Neuronal stem cell (in vitro differentiated cells): ENCODE measurements around the gene GPATCH8.

Experiments
- DNase-seq: peaks from one replicate; pipeline ENCODE4 v3.0.0-alpha.2; 2013; ENCODE audit warnings: low spot score
- H2AFZ ChIP-seq: one replicate; pipeline ENCODE4 v1.6.1; 2013; ENCODE audit warnings: mild to moderate bottlenecking, low read length, inconsistent platforms
- H2AK5ac ChIP-seq: 2 replicates; pipeline ENCODE4 v1.6.1; 2013; ENCODE audit warnings: low read depth, mild to moderate bottlenecking, inconsistent platforms, low read length, moderate library complexity, mixed read lengths
- H2BK120ac ChIP-seq: 2 replicates; pipeline ENCODE4 v1.6.1; 2013; ENCODE audit warnings: low read depth, mild to moderate bottlenecking, inconsistent platforms, low read length, moderate library complexity, mixed read lengths
- H2BK12ac ChIP-seq: one replicate; pipeline ENCODE4 v1.6.1; 2013; ENCODE audit warnings: low read length, inconsistent platforms
- H2BK15ac ChIP-seq: 2 replicates; pipeline ENCODE4 v1.6.1; 2013; ENCODE audit warnings: mild to moderate bottlenecking, low read length, inconsistent platforms, mixed read lengths
- H2BK5ac ChIP-seq: one replicate; pipeline ENCODE4 v1.6.1; 2013; ENCODE audit warnings: inconsistent platforms, mild to moderate bottlenecking, low read length, moderate library complexity
- H3K14ac ChIP-seq: one replicate; pipeline ENCODE4 v1.6.1; 2013; ENCODE audit warnings: low read length, inconsistent platforms
- H3K18ac ChIP-seq: 2 replicates; pipeline ENCODE4 v1.6.1; 2013; ENCODE audit warnings: low read length, inconsistent platforms
- H3K23ac ChIP-seq: 2 replicates; pipeline ENCODE4 v1.6.1; 2013; ENCODE audit warnings: low read depth, mild to moderate bottlenecking, mixed read lengths, low read length, inconsistent platforms; ENCODE audit not compliant: poor library complexity
- H3K27ac ChIP-seq: replicated peaks from 3 replicates; pipeline ENCODE4 v1.5.1; 2013; ENCODE audit warnings: low read length, inconsistent platforms
- H3K27me3 ChIP-seq, 3 experiments: 2 replicates each; pipeline ENCODE4 v1.6.1; 2013; ENCODE audit warnings: low read length in 3 of 3, mild to moderate bottlenecking in 2 of 3, inconsistent platforms in 1 of 3, low read depth in 1 of 3, mixed read lengths in 1 of 3, moderate library complexity in 1 of 3; ENCODE audit not compliant: control insufficient read depth in 3 of 3, insufficient read depth in 3 of 3
- H3K36me3 ChIP-seq, 2 donors: replicated peaks in 1 of 2; 2 replicates each; pipeline ENCODE4 v1.6.1; 2013; ENCODE audit warnings: low read length in 2 of 2; ENCODE audit not compliant: control insufficient read depth in 2 of 2, insufficient read depth in 2 of 2
- H3K4ac ChIP-seq: 2 replicates; pipeline ENCODE4 v1.6.1; 2013; ENCODE audit warnings: inconsistent platforms, mild to moderate bottlenecking, low read length, moderate library complexity
- H3K4me1 ChIP-seq, 2 donors: 1 replicate in 1 of 2; 2 replicates in 1 of 2; pipeline ENCODE4 v1.6.1; 2013; ENCODE audit warnings: low read length in 2 of 2, low read depth in 1 of 2; ENCODE audit not compliant: control insufficient read depth in 2 of 2, insufficient read depth in 1 of 2
- H3K4me2 ChIP-seq: one replicate; pipeline ENCODE4 v1.6.1; 2013; ENCODE audit warnings: mild to moderate bottlenecking, low read length, inconsistent platforms; ENCODE audit not compliant: insufficient read depth, poor library complexity, severe bottlenecking
- H3K4me3 ChIP-seq, 2 donors: 2 replicates each; pipeline ENCODE4 v1.5.1; 2013; ENCODE audit warnings: low read length in 2 of 2, mild to moderate bottlenecking in 2 of 2, inconsistent platforms in 1 of 2, moderate library complexity in 1 of 2
- H3K79me1 ChIP-seq: one replicate; pipeline ENCODE4 v1.6.1; 2013; ENCODE audit warnings: low read depth, mild to moderate bottlenecking, inconsistent platforms, low read length, moderate library complexity
- H3K9ac ChIP-seq: one replicate; pipeline ENCODE4 v1.6.1; 2013; ENCODE audit warnings: mild to moderate bottlenecking, low read depth, low read length, inconsistent platforms; ENCODE audit not compliant: poor library complexity
- H3K9me3 ChIP-seq, 2 donors: replicated peaks in 1 of 2; 2 replicates each; pipeline versions ENCODE3 to v1.6.1; 2013; ENCODE audit warnings: low read length in 2 of 2, mild to moderate bottlenecking in 2 of 2, inconsistent platforms in 1 of 2, low read depth in 1 of 2, mixed read lengths in 1 of 2, moderate library complexity in 1 of 2; ENCODE audit not compliant: control insufficient read depth in 2 of 2, insufficient read depth in 1 of 2
- H4K8ac ChIP-seq: one replicate; pipeline ENCODE4 v1.6.1; 2013; ENCODE audit warnings: low read depth, mild to moderate bottlenecking, inconsistent platforms, low read length, moderate library complexity
- H4K91ac ChIP-seq: one replicate; pipeline ENCODE4 v1.6.1; 2013; ENCODE audit warnings: low read length, low read depth, mild to moderate bottlenecking, inconsistent platforms; ENCODE audit not compliant: poor library complexity
- WGBS, 2 donors: extraction: QIAGEN DNeasy Blood & Tissue Kit; methylation state at CpG; one replicate each; pipeline ENCODE4 v1.1.7; 2013; ENCODE audit warnings: missing lambda C conversion rate in 2 of 2, mixed read lengths in 1 of 2; ENCODE audit not compliant: insufficient read length in 2 of 2, insufficient replicate concordance in 1 of 2; ENCODE audit errors: extremely low coverage in 2 of 2; 5-methylcytosine and 5-hydroxymethylcytosine counted together

Gene GPATCH8

DNA sequence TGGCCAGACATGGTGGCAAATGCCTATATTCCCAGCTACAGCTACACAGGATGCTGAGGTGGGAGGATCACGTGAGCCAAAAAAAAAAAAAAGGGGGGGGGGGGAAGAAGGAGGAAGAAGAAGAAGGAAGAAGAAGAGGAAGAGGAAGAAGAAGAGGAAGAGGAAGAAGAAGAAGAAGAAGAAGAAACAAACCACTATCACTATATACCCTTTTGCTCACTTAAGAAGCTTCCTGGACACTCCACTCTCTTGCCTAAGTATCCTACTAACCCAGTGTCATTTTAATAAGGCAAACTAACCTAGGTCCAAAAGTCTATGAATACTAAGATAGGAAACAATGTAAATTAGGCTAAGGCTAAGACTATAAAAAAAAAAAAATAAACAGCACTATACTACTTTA is 54.8 kb downstream of the GPATCH8 start:
- Histone ChIP-seq H3K27me3 (no peaks in the 10 kb centered on the region), H2BK15ac (no peak overlapping the region)
- no CpG with 5 or more reads among the region's 1 CpG for WGBS, 2 donors

DNA sequence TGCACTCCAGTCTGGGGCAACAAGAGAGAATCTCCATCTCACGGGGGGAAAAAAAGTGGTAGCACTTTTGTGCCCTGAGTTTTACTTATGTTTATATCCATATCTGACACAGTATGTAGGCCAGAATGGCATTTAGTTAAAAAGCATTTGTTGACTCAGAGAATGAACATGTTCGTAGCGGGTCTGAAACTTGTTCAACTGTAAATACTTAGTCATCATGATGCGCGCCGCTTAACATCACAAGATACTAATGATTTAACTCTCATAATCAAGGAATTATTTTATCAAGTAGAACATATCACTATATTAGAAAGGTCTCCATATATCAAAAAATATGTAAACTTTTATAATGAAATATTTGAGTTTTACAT is 58.5 kb downstream of the GPATCH8 start:
- no peak overlapping the region for H3K4me2 ChIP-seq
- no peak overlapping the region for H2AK5ac ChIP-seq
- no peak overlapping the region for H4K8ac ChIP-seq
- no peak overlapping the region for H3K18ac ChIP-seq
- H2BK120ac ChIP-seq, result no peak overlapping the region
- no peak overlapping the region for H3K9ac ChIP-seq
- H3K23ac ChIP-seq, result no peak overlapping the region
- no peak overlapping the region for H2BK5ac ChIP-seq
- H3K4ac ChIP-seq, result no peak overlapping the region
- no CpG with 5 or more reads among the region's 6 CpGs for WGBS, 2 donors
- no peak overlapping the region for H4K91ac ChIP-seq
- no peaks in the 10 kb centered on the region for H3K9me3 ChIP-seq
- no peak overlapping the region for H2AFZ ChIP-seq
- H3K27ac ChIP-seq, result no peak overlapping the region
- H3K4me3 ChIP-seq, result no peak overlapping the region
- H3K14ac ChIP-seq, result no peak overlapping the region
- H3K79me1 ChIP-seq, result no peaks in the 10 kb centered on the region
- H3K36me3 ChIP-seq, result peaks cover 0 to 12% of the 10 kb centered on the region in 2 donors
- peaks cover 0 to 3% of the 10 kb centered on the region in 2 donors for H3K4me1 ChIP-seq
- H2BK12ac ChIP-seq, result no peak overlapping the region
- H2BK15ac ChIP-seq, result no peak overlapping the region
- DNase-seq, result no peak
- H3K27me3 ChIP-seq, result no peaks in the 10 kb centered on the region

More for the DNA sequence above, 54.8 kb downstream of the GPATCH8 start:
- Histone ChIP-seq H3K27ac (no peak overlapping the region), H3K36me3 (peaks cover 0 to 17% of the 10 kb centered on the region in 2 donors), H3K4me3 (no peak overlapping the region), H3K9me3 (no peaks in the 10 kb centered on the region), H3K79me1 (no peaks in the 10 kb centered on the region), H3K18ac (no peak overlapping the region), H2AFZ (no peak overlapping the region), H3K23ac (no peak overlapping the region), H3K4me2 (no peak overlapping the region), H4K8ac (no peak overlapping the region), H2BK12ac (no peak overlapping the region), H2BK5ac (no peak overlapping the region), H3K4me1 (peaks cover 0 to 3% of the 10 kb centered on the region in 2 donors), H2AK5ac (no peak overlapping the region), H3K9ac (no peak overlapping the region), H3K14ac (no peak overlapping the region), H4K91ac (no peak overlapping the region), H3K4ac (no peak overlapping the region), H2BK120ac (no peak overlapping the region)
- no peak for DNase-seq

DNA sequence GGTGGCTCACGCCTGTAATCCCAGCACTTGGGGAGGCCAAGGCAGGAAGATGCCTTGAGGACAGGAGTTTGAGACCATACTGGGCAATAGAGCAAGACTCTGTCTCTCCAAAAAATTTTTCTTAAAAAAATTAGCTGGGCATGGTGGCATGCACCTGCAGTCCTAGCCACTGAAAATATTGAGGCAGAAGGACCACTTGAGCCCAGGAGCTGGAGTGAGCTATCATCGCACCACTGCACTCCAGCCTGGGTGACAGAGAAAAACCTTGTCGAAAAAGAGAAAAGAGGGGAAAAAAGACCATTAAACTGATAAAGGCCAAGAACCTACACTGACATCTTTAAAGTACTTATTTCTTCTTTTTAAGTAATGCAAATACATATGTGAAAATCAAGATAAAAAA is 60.4 kb downstream of the GPATCH8 start:
- Histone ChIP-seq H3K4me3 (no peak overlapping the region), H3K36me3 (peaks cover 0 to 12% of the 10 kb centered on the region in 2 donors), H3K79me1 (no peaks in the 10 kb centered on the region), H2AK5ac (no peak overlapping the region), H3K4ac (no peak overlapping the region), H2BK15ac (no peak overlapping the region), H3K9me3 (no peaks in the 10 kb centered on the region), H3K27ac (no peak overlapping the region), H4K8ac (no peak overlapping the region), H3K4me2 (no peak overlapping the region), H3K9ac (no peak overlapping the region), H4K91ac (no peak overlapping the region), H3K4me1 (peaks cover 0 to 3% of the 10 kb centered on the region in 2 donors), H3K14ac (no peak overlapping the region), H3K23ac (no peak overlapping the region), H2AFZ (no peak overlapping the region), H3K27me3 (no peaks in the 10 kb centered on the region), H2BK5ac (no peak overlapping the region), H2BK12ac (no peak overlapping the region), H3K18ac (no peak overlapping the region), H2BK120ac (no peak overlapping the region)
- WGBS, 2 donors, result no CpG with 5 or more reads among the region's 3 CpGs
- DNase-seq, result no peak

DNA sequence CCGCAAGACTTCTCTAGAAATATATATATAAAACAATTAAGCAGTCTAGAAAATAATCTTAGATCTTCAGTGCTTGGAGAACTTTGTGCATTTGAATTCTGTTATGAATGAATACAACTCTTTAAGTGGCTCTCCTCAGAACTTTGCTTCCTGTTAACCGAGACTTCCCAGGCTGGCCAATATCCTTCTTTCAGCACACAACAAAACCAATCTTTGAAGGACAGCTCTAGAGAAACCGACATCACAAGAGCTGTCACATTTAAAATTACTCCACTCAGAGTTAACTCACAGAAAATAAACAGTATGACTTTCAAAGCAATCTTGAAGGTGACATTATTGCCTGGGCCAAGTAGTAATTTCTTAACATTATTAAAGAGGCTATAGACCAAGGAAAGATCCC is 64.0 kb downstream of the GPATCH8 start:
- H2BK12ac ChIP-seq, result no peak overlapping the region
- no peak overlapping the region for H4K91ac ChIP-seq
- no peak overlapping the region for H2AFZ ChIP-seq
- no peak overlapping the region for H3K14ac ChIP-seq
- H4K8ac ChIP-seq, result no peak overlapping the region
- no peak overlapping the region for H3K9ac ChIP-seq
- no peak overlapping the region for H3K4me2 ChIP-seq
- no peak overlapping the region for H3K4me3 ChIP-seq
- no peak overlapping the region for H2AK5ac ChIP-seq
- H3K4ac ChIP-seq, result no peak overlapping the region
- no peak overlapping the region for H2BK15ac ChIP-seq
- no peaks in the 10 kb centered on the region for H3K9me3 ChIP-seq
- peaks cover 2 to 35% of the 10 kb centered on the region in 2 donors for H3K36me3 ChIP-seq
- WGBS, 2 donors, result no CpG with 5 or more reads among the region's 3 CpGs
- no peaks in the 10 kb centered on the region for H3K4me1 ChIP-seq
- no peaks in the 10 kb centered on the region for H3K27me3 ChIP-seq
- H3K23ac ChIP-seq, result no peak overlapping the region
- no peak overlapping the region for H2BK120ac ChIP-seq
- no peaks in the 10 kb centered on the region for H3K79me1 ChIP-seq
- H2BK5ac ChIP-seq, result no peak overlapping the region
- H3K18ac ChIP-seq, result no peak overlapping the region
- DNase-seq, result no peak
- H3K27ac ChIP-seq, result no peak overlapping the region
